ENCODE measurements around the gene SLC24A3.

SLC24A3 gene

DNA sequence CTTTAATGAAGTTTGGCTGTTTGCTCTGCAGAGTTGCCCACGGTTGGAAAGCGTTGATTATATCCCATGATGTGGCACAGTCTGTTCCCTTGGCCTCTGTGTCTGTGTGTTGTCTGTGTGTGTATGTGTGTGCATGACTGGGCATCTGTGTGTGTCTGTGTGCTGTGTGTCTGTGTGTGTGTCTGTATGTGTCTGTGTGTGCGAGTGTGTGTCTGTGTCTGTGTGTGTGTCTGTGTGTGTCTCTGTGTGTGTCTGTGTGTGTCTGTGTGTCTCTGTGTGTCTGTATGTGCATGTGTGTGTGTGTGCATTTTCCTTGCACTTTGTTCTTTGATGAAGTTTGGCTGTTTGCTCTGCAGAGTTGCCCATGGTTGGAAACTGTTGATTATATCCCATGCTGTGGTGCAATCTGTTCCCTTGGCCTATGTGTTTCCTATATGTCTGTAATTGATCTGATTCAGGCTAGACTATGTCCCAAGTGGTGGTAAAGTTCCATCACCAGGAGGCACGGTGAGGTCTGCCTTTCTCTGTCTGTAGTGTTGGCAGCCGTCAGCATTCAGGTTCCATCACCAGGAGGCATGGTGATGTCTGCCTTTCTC, 467.6 kb downstream of the SLC24A3 start:
- no peak for DNase-seq (ENCODE audit: low spot score)

DNA sequence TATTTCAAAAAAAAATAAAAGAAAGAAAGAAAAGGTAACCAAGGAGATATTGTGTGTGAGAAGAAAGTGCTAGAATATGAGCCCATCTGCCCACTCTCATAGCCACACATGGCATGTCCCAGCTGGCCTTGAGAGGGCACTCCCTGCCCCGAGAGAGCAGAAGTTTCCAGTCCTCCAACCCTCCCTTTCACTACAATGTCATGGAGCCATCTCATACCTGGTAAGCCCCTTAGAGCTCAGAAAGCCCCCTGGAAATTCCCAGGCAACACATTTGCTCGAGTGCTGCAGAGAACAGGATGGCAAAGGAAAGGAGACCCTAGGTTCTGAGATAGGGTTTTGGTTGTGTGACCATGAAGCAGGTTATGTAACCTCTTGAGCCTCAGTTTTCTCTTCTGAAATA, 469.8 kb downstream of the SLC24A3 start:
- no peak for DNase-seq (ENCODE audit: low spot score)

DNA sequence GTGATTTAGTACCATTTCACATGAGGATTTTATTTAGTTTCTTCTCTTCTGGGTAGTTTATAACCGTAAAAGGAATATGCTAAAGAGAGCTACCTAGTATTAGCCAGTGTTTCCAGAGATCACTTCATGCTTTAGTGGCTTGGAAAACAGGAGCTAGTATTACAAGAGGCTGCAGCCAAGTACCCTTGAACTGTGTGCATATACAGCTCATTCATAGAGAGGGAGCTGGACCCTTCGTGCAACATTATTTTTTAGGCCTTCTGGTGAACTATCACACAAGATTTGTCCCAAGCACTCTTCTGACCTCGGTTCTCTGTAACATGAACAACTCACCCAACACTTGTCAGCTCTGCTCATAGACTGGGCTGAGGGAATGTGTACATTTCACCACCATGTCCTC, 470.7 kb downstream of the SLC24A3 start:
- no peak for DNase-seq (ENCODE audit: low spot score)

DNA sequence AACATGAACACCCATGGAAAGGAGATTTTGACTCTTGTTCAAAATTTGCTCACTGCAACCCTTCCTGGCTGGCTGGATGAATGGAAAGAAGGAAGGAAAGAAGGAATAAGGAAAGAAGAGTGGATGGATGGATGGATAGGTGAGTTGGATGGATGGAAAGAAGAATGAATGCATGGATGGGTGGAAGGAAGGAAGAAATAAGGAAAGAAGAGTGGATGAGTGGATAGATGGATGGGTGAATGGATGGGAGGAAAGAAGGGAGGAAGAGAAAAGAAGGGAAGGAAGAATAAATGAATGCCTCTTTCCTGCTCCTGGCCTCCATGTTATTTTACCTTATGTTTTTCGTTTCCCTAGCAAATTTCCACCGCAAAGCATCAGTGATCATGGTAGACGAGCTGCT, 471.4 kb downstream of the SLC24A3 start:
- no peak for DNase-seq (ENCODE audit: low spot score)

DNA sequence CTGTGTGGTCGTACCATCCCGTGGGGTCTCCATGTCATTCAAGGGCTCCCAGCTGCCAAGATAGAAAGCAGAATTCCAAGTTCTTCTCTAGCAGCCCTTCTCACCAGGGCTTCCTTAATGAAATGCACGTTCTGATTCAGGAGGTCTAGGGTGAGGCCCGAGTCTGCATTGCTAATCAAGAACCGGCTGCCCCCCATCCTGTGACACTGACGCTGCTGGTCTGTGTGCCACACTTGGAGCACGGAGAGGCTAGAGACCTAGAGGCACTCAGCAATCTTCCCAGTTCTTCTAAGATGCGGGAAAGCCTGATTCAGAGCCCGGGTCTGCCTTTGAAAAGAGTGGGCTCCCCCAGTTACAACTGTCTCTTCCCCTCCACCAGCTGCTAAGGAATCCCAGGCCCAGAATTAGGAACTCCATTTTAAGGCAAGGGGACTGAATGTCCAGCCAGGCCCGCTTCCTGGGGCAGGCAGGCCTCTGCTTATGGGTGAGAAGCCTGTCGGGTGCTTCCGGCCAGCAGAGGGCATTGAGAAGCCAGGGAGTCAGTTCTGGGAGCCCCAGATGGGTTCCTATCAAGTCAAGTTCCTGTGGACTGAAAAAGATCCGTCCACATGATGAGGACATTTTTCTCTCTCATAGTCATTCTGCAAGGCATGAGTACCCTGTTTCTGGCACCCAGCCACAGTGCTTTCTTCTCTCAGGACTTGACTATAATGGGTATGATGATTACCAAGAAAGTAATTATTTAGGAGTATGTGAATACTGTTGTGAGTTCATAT, 475.8 kb downstream of the SLC24A3 start:
- DNase-seq (ENCODE audit: low spot score) = peak; percentile 87

DNA sequence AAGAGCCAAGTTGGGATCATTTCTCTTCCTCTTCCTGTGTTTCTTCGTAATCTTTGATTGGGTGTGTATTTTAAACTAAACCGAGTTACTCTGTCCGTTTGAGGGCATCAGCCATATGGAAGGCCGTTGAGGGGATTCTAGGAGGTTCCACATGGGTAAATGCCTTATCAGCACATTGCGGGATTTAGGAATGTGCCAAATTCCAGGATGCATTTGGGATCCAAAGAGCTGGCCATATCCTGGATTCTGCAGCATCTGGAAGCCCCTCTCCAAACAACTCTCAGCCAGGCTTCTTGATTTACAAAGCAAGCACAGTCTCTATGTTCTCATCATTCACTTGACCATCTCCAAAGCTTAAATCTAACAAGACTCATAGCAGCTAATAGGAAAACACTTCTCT, 478.0 kb downstream of the SLC24A3 start:
- no peak for DNase-seq (ENCODE audit: low spot score)

DNA sequence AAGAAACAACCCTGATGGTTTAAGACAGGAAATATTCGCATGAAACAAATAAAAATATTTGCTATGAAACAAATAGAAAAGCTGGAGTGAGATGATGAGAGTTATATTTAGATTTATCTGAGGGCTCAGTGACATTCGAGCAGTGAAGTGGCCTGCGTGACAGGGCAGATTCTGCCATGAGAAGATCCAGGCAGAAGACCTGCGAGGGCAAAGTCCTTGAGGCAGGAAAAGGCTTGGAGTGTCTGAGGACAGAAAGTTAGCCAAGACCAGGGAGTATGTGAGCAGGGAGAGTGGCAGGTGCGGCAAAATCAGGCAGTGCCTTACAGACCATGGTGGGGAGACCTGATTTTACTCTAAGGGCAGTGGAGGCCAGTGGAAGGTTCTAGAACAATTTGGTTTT, 478.7 kb downstream of the SLC24A3 start:
- DNase-seq (ENCODE audit: low spot score) = no peak

DNA sequence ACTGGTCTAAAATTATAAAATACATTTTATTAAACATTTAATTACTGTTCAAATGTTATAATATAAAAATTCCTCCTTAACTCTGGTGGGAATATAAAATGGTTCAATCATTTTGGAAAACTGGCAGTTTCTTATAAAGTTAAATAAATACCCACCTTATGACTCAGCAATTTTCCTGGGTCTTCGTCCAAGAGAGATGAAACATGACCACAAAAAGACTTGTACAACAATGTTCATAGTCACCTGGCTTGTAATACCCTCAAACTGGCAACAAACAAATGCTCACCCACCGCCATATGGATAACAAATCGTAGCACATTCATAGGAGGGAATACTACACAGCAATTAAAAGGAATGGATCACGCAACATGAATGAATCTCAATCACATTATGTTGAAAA, 479.7 kb downstream of the SLC24A3 start:
- no peak for DNase-seq (ENCODE audit: low spot score)

DNA sequence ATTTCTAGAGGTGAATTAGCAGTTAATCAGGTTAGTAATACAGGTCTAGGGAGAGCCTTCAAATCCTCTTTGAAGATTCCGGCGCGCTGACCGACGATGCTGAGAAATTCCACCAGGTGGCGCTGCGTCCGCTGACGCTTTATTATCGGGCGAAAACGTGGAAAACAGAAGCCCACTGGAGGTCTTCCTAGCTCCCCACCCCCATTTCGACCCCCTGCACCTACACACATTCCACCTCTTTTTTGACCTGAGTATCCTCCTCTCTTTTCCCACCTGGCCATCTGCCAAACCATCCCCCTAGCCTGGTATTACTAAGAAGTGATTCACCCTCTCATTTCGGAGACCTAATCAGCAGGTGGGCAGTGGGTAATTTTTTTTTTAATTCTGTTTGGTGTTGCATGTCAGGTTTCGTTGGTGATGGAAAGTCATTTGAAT, 480.3 kb downstream of the SLC24A3 start:
- peak; percentile 46 for DNase-seq (ENCODE audit: low spot score)

DNA sequence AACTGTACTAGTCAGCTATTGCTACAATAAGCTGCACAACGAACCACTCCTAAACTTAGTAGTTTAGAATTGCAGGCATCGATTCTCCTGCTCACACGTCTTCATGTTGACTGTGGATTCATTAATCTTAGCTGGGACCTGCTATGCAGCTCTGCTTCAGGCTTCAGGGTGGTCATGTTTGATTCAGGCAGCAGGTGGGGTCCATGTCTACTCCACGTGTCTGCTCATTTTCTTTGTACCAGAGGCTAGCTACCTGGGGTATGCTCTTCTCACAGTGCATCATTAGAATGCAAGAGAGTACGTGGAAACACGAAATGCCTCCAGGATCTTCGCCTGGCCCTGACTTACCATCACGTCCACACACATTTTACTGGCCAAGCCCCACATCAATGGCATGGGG, 481.1 kb downstream of the SLC24A3 start:
- DNase-seq (ENCODE audit: low spot score) = no peak

DNA sequence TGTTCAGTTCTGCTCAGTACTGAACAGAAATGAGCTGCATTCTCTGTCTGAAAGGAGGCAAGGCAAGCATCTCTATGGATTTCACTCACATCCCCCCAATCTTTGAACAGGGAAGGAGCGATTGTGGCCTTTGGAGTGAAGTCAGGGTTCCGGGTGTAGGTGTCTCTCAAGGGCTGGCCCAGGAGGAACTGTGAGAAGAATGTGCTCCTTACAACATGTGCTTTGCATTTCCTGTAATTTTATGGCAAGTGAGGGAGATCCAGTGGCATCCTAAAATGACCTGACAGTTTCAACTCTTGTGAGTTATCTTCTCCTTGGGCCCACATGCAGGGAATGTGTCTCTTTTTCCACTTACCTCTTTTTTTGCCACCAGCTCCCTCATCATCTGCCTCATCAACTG, 482.6 kb downstream of the SLC24A3 start:
- DNase-seq (ENCODE audit: low spot score) = no peak

DNA sequence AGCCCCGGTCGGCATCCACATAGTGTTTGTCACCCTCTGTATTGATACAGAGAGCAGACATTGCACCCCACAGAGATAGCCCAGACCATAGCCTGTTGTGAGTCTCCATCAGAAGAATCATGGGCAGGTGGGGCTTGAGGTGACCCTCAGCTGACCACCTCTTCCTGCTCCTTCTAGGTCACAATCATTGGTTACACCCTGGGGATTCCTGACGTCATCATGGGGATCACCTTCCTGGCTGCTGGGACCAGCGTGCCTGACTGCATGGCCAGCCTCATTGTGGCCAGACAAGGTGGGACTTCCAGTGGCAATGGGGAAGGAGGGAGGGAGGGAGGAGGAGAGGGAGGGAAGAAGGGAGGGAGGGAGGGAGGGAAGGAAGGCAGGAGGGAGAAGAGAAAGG, 484.2 kb downstream of the SLC24A3 start:
- no peak for DNase-seq (ENCODE audit: low spot score)

DNA sequence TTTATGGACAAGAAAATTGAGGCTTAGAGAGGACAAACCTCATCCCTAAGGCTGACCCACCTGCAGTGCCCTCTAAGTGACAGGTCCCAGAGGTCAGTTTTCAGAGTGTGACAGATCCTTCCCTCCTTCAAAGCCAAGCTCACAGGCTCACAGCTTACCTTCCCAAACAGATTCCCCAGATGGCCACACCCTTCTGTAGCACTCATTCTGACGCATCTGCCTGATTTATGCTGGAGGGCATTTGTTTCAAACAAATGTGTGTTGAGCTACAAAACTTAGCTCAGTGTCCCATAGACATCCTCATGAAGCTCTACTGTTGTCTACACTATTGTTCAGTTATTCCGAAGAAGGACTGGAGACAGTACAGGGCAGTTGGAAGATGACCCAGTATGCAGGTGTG, 485.0 kb downstream of the SLC24A3 start:
- DNase-seq (ENCODE audit: low spot score) = no peak

DNA sequence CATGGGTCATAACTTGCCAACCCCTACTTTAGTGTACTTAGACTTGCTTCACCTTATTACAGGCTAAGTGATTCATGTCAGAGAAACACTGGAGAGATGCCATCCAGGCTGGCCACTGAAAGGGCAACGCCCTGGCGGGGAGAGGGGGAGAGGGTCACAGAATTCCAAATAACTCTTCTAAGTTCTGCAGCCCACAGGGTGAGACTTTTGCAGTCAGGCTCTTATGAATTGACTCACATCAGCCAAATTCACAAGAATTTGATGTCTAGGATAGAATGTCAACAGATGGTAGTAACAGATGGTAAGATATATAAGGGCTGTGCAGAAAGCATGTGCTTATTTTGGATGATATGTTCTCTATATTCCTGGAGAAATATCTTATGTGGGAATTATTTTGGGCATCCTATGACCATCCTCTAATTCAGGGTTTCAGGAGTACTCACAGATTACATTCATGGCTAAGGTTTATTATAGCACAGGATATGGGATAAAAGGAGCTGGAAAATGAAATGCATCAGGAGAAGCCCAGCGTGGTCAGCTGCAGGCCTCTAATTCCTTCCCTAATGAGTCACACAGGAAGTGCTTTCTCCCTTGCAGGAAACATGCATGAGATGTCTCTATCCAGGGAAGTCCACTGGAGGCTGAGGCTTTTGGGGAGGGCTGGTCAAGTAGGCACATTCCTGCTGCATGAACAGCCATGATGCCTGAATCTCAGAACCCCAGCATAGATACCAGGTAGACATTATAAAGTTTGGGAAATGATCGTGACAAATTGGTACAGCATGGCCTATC, 486.9 kb downstream of the SLC24A3 start:
- peak; percentile 49 for DNase-seq (ENCODE audit: low spot score)

DNA sequence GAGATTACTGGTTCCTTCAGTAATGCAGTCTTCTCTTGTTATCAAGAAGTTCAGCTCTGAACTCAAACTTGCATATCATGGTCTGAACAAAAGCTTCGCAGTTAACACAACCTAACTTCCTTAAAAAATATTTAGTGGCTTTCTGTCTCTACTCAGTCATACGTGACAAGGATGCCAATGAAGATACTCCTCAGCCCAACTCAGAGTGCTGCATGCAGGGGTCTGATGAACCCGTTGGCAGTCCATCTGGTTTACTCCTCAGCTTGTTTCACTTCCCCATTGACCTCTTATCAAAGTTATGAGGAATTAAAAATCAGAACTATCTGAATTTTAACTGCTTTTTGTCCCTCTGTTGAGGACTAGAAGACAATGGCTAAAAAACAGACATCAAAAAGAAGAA, 489.0 kb downstream of the SLC24A3 start:
- DNase-seq (ENCODE audit: low spot score) = no peak

DNA sequence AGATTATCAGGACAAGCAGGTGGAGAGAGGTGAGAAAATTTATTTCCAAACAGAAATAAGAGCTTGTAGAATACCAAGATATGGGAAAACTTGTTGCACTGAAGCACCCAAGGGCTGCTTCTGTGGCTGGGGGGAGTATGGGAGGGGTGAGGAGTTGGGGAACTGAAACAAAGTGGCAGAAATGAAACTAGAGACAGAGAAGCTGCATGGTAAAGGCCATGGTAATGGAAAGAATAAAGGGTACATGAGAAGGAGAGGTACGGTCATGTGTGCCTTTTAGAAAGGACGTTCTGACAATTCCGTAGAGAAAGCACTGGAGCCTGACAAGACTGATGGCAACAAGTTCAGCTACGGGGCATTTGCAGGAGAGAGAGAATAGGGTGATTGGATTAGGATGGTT, 494.0 kb downstream of the SLC24A3 start:
- no peak for DNase-seq (ENCODE audit: low spot score)

DNA sequence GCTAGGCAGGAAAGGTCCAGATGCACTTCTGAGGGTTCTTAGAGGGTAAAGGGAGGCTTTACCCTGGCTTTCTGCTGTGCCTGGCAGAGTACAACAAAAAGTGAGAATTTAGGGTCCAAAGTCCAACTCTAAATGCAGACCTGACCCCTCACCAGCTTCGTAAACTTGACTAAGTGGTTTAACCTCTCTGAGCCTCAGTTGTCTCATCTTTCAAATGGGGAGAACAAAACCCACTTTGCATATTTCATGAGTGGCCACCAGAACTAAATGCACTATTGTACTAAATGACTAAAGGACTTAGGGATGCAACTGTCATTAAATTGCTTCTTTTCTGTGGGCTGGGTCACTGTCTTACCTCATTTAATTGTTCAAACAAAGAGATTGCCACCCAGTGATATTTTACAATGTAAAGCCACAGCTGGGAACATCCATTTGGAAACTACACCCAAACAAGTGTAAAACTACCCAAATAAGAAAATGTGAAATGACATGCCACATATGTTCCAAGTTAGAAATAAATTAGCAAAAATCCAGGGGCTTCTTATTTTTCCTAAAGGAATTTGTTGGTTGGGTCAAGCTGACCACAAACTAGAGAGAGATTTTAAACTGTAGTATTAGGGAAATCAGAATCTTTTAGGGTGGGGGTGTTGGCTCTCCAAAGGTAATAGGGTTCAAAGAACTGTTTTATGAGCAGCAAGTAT, 497.3 kb downstream of the SLC24A3 start:
- no peak for DNase-seq (ENCODE audit: low spot score)

DNA sequence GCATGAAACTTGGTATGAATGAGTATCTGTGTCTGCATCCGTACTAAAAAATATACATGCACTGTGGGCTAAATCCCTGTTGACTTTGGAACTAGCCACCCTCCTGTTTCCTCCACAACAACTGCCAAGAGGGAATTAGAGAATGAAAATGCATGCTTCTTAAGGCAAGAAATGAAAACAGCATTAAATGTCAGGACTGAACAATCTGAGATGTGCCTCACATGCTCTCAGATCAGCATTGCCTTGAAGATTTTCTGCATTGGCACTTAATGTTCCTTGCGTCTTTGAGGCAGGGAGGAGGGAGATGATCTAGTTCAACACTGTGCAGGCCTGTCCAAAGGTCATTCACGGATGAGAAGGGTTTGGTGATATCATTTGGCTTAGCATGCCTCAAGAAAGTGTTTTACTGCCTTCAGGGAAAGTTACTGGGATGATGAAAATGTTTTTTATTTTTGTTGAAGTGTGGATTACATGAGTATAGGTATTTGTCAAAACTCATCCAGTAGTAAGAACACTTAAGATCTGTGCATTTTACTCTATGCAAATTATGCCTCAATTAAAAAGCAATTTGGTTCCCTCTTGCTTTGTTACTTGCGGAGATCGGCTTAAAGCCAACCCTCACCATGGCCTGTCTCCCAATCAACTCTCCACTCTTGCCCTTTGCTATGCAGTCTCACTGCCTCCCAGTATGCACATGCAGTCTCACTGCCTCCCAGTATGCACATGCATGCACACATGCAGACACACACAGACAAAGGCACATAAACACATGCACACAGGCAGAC, 498.1 kb downstream of the SLC24A3 start:
- no peak for DNase-seq (ENCODE audit: low spot score)

DNA sequence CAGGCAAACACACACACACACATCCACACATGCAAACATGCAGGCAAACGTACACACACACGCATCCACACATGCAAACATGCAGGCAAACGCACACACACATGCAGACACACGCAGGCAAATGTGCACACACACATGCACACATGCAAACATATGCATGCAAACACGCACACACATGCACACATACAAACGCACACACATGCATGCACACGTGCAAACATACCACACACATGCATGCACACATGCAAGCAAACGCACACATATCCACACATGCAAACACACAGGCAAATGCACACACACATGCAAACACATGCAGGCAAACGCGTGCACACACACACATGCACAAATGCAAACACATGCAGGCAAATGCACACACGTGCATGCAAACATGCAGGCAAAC, 498.7 kb downstream of the SLC24A3 start:
- DNase-seq (ENCODE audit: low spot score) = no peak

DNA sequence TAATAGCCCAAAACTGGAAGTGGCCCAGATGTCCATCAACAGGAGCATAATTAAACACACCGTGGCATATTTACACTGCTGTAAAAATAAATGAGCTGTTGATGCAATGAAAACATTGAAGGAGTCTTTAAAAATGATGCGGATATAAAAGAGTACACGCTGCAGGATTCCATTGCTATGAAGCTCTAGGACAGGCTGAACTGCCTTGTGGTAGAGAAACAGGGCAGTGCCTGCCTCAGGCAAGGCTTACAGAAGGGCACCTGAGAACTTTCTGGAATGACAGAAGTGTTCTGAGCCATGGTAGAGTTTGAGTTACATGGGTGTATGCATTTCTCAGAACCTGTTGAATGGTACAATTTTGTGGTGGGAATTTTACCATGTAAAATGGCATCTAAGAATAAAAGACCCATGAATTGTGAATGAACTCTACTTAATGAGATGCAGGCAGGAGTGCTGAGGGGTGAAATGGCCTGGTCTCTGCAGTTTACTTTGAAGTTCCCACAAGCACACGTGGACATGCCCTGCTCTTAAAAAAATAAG, 500.3 kb downstream of the SLC24A3 start:
- DNase-seq (ENCODE audit: low spot score) = no peak

DNA sequence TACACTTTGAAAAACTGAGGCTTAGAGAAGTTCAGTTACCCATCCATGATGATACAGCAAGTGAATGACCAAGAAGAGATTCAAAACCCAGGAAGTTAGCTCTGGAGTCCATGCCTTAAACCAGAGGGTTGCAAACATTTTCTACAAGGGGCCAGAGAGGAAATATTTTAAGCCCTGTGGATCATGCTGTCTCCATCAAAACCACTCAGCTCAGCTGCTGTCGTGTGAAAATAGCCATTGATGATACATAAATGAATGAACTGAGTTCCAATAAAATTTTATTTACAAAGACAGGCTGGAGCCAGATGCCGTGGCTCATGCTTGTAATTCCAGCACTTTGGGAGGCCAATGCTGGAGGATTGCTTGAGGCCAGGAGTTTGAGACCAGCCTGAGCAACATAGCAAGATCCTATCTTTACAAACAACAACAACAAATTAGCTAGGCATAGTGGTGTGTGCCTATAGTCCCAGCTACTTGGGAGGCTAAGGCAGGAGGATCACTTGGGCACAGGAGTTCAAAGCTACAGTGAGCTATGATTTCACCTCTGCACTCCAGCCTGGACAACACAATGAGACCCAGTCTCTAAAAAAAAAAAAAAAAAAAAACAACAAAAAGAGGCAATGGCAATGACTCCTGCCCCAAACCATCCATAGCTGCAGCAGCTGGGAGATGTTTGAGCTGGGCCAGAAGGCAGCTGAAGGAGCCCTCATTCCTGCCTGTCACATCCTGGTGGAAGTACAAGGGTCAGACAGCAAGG, 501.6 kb downstream of the SLC24A3 start:
- DNase-seq (ENCODE audit: low spot score) = no peak
